HT1080 (cell line): Measurements from ENCODE around the gene RNF220. TPM values are rescaled to one million over a fixed set of nuclear protein-coding genes. Genes with fewer than 3 reads are reported as not detected.
"Not testable (repeated sequence)": the region's sequence is repeated elsewhere in the genome, so short reads cannot be mapped to it uniquely, and the experiment has no call there.

Experiments used
- DNase-seq: peaks from one replicate; pipeline ENCODE4 v3.0.0-alpha.2; 2015; ENCODE audit warnings: low read depth
- small RNA-seq: library from RNA; depleted of rRNA; stranded (forward); fragments of <200 nt; gene quantifications from one replicate; pipeline ENCODE3, GENCODE V24; 2014
- total RNA-seq: library from RNA; depleted of rRNA; stranded (reverse); fragments of >200 nt; shearing (Covaris generic); gene quantifications from 2 replicates; pipeline ENCODE4 v1.2.3, GENCODE V29; 2014; rRNA removed

RNF220 gene
- total RNA-seq, 1 experiment from 2014 or later, result 105 TPM

GRCh38 chr1:44695671-44696070 is 290.6 kb downstream of the RNF220 start:
- no peak for DNase-seq

- no peak for DNase-seq
These were observed 291.0 kb downstream of the RNF220 start for GRCh38 chr1:44696101-44696500.

- DNase-seq, result no peak
These were observed 291.8 kb downstream of the RNF220 start for GRCh38 chr1:44696789-44697345.

- DNase-seq, result no peak
These were observed 293.1 kb downstream of the RNF220 start for GRCh38 chr1:44698138-44698537.

GRCh38 chr1:44699375-44699774 is 294.3 kb downstream of the RNF220 start:
- not testable (repeated sequence) for DNase-seq

GRCh38 chr1:44700573-44700972 is 295.5 kb downstream of the RNF220 start:
- DNase-seq, result no peak

GRCh38 chr1:44701141-44701573 is 296.1 kb downstream of the RNF220 start:
- DNase-seq, result no peak

Small RNA genes lying within 50 kb of the gene (small RNA-seq; reads per million reads assigned to genes)
- gene MIR5584 (not detected), gene RNU6-369P (not detected)

Other genes with a start within 250 kb of the RNF220 start
- 10.4 and 12.7 TPM in 2 replicates for gene DMAP1, start 191.8 kb upstream of the RNF220 start, total RNA-seq
- gene ERI3, start 50.0 kb upstream of the RNF220 start, total RNA-seq, result 74.3 and 80.1 TPM in 2 replicates